Measurements from ENCODE around the gene ATP9B. TPM values are rescaled to one million over a fixed set of nuclear protein-coding genes. Genes with fewer than 3 reads are reported as not detected.

Gene ATP9B
- total RNA-seq, 3 donors from 2014 or later (not counting 1 experiment from before 2014, with no cell fraction given) = 66.0 to 78.9 (median 68.0) TPM

GRCh38 chr18:79049506-79049905, 19.7 kb upstream of the ATP9B start:
- WGBS (ENCODE audit: insufficient coverage) = 100% methylated on average over 3 of the region's 3 CpGs
- no peak for ATAC-seq
- no peaks in the 10 kb centered on the region for H3K9me3 Mint-ChIP-seq

GRCh38 chr18:79050005-79050404, 19.2 kb upstream of the ATP9B start:
- H3K4me3 ChIP-seq (ENCODE audit: low read length) = no peak overlapping the region
- H3K9me3 ChIP-seq (ENCODE audit: control insufficient read depth, insufficient read depth, low read length) = no peaks in the 10 kb centered on the region
- H3K4me3 Mint-ChIP-seq = no peak overlapping the region
- WGBS (ENCODE audit: insufficient coverage) = 92% methylated on average over 4 of the region's 5 CpGs
- no peaks in the 10 kb centered on the region for H3K36me3 Mint-ChIP-seq
- DNase-seq (no peak), ATAC-seq (no peak)
- H3K9me3 Mint-ChIP-seq = no peaks in the 10 kb centered on the region
- H3K36me3 ChIP-seq (ENCODE audit: control insufficient read depth, insufficient read depth, low read length) = no peaks in the 10 kb centered on the region
- H3K4me1 Mint-ChIP-seq = no peaks in the 10 kb centered on the region
- no peaks in the 10 kb centered on the region for H3K27me3 ChIP-seq (ENCODE audit: control insufficient read depth, insufficient read depth, low read length)
- no peak overlapping the region for H3K27ac ChIP-seq (ENCODE audit: low read length)
- H3K4me1 ChIP-seq (ENCODE audit: control insufficient read depth, insufficient read depth, low read length) = no peaks in the 10 kb centered on the region
- intact Hi-C loops (cut with micrococcal nuclease) = no loop called here
- peaks cover 12% of the 10 kb centered on the region in 2 donors for H3K27me3 Mint-ChIP-seq (ENCODE audit: low read depth in 2 of 2)
- no peak for TF ChIP-seq CTCF (IDR thresholded peaks at IDR 0.05)
- H3K27ac Mint-ChIP-seq = no peak overlapping the region

More at GRCh38 chr18:79049506-79049905, 19.7 kb upstream of the ATP9B start:
- H3K27me3 Mint-ChIP-seq (ENCODE audit: low read depth in 2 of 2) = peaks cover 12 to 17% of the 10 kb centered on the region in 2 donors
- no peaks in the 10 kb centered on the region for H3K36me3 ChIP-seq (ENCODE audit: control insufficient read depth, insufficient read depth, low read length)
- H3K4me1 Mint-ChIP-seq = no peaks in the 10 kb centered on the region
- no peak overlapping the region for H3K4me3 ChIP-seq (ENCODE audit: low read length)
- H3K27ac ChIP-seq (ENCODE audit: low read length) = no peak overlapping the region
- no peak for TF ChIP-seq CTCF (IDR thresholded peaks at IDR 0.05)
- no peaks in the 10 kb centered on the region for H3K4me1 ChIP-seq (ENCODE audit: control insufficient read depth, insufficient read depth, low read length)
- no peaks in the 10 kb centered on the region for H3K9me3 ChIP-seq (ENCODE audit: control insufficient read depth, insufficient read depth, low read length)
- H3K36me3 Mint-ChIP-seq = no peaks in the 10 kb centered on the region
- no peak overlapping the region for H3K27ac Mint-ChIP-seq
- DNase-seq = no peak
- intact Hi-C loops (cut with micrococcal nuclease) = no loop called here
- no peak overlapping the region for H3K4me3 Mint-ChIP-seq
- no peaks in the 10 kb centered on the region for H3K27me3 ChIP-seq (ENCODE audit: control insufficient read depth, insufficient read depth, low read length)

- intact Hi-C loops (cut with micrococcal nuclease) = no loop called here
- no peaks in the 10 kb centered on the region for H3K4me1 ChIP-seq (ENCODE audit: control insufficient read depth, insufficient read depth, low read length)
- H3K4me3 Mint-ChIP-seq = no peak overlapping the region
- no peaks in the 10 kb centered on the region for H3K9me3 Mint-ChIP-seq
- no peak overlapping the region for H3K27ac ChIP-seq (ENCODE audit: low read length)
- TF ChIP-seq CTCF (IDR thresholded peaks at IDR 0.05) = no peak
- no peaks in the 10 kb centered on the region for H3K36me3 Mint-ChIP-seq
- DNase-seq (no peak), ATAC-seq (no peak)
- no peaks in the 10 kb centered on the region for H3K36me3 ChIP-seq (ENCODE audit: control insufficient read depth, insufficient read depth, low read length)
- 95% methylated on average over 9 of the region's 9 CpGs for WGBS (ENCODE audit: insufficient coverage)
- no peaks in the 10 kb centered on the region for H3K27me3 ChIP-seq (ENCODE audit: control insufficient read depth, insufficient read depth, low read length)
- no peak overlapping the region for H3K27ac Mint-ChIP-seq
- no peak overlapping the region for H3K4me3 ChIP-seq (ENCODE audit: low read length)
- H3K27me3 Mint-ChIP-seq (ENCODE audit: low read depth in 2 of 2) = peaks cover 13 to 24% of the 10 kb centered on the region in 2 donors
- H3K4me1 Mint-ChIP-seq = no peaks in the 10 kb centered on the region
- no peaks in the 10 kb centered on the region for H3K9me3 ChIP-seq (ENCODE audit: control insufficient read depth, insufficient read depth, low read length)
Observed at GRCh38 chr18:79056827-79057367, 12.3 kb upstream of the ATP9B start.

GRCh38 chr18:79058007-79058406, 11.2 kb upstream of the ATP9B start:
- no peaks in the 10 kb centered on the region for H3K4me1 Mint-ChIP-seq
- Histone ChIP-seq H3K36me3 (ENCODE audit: control insufficient read depth, insufficient read depth, low read length) (no peaks in the 10 kb centered on the region), H3K4me3 (ENCODE audit: low read length) (no peak overlapping the region), H3K9me3 (ENCODE audit: control insufficient read depth, insufficient read depth, low read length) (no peaks in the 10 kb centered on the region), H3K27me3 (ENCODE audit: control insufficient read depth, insufficient read depth, low read length) (no peaks in the 10 kb centered on the region), H3K27ac (ENCODE audit: low read length) (no peak overlapping the region), H3K4me1 (ENCODE audit: control insufficient read depth, insufficient read depth, low read length) (no peaks in the 10 kb centered on the region)
- 100% methylated on average over 2 of the region's 2 CpGs for WGBS (ENCODE audit: insufficient coverage)
- no peaks in the 10 kb centered on the region for H3K36me3 Mint-ChIP-seq
- H3K27ac Mint-ChIP-seq = no peak overlapping the region
- ATAC-seq (no peak), DNase-seq (no peak)
- TF ChIP-seq CTCF (IDR thresholded peaks at IDR 0.05) = no peak
- H3K27me3 Mint-ChIP-seq (ENCODE audit: low read depth in 2 of 2) = peaks cover 8 to 17% of the 10 kb centered on the region in 2 donors
- no peaks in the 10 kb centered on the region for H3K9me3 Mint-ChIP-seq
- H3K4me3 Mint-ChIP-seq = no peak overlapping the region
- intact Hi-C loops (cut with micrococcal nuclease) = no loop called here

Data from natural killer cell (primary cell).